ENCODE measurements around the gene KIF19.

- TF ChIP-seq EZH2phosphoT487 (IDR thresholded peaks at IDR 0.05; ENCODE audit: low read depth), result no peak
- TF ChIP-seq CTCF (IDR thresholded peaks at IDR 0.05; ENCODE audit: low read depth, low read length), result no peak
Measured at GRCh38 chr17:74330446-74330845, 4.4 kb downstream of the KIF19 start.
